ENCODE results near the gene ZNF275.
"Not testable (repeated sequence)": the region's sequence is repeated elsewhere in the genome, so short reads cannot be mapped to it uniquely, and the experiment has no call there.

Gene ZNF275

GRCh38 chrX:153388722-153389459 lies 54.9 kb downstream of the ZNF275 start:
- TF ChIP-seq CTCF (IDR thresholded peaks at IDR 0.05; ENCODE audit: extremely low read depth, insufficient read depth, missing control alignments) = no peak
- no peak for DNase-seq (ENCODE audit: low spot score)
- in situ Hi-C loops (cut with MboI; ENCODE audit: low pct_unique_long_range_greater_than_20kb, low sequenced_read_pairs, unreplicated experiment) = no loop called here

- in situ Hi-C loops (cut with MboI; ENCODE audit: low pct_unique_long_range_greater_than_20kb, low sequenced_read_pairs, unreplicated experiment); DNase-seq (ENCODE audit: low spot score): not testable (repeated sequence)
Measured at GRCh38 chrX:153389460-153389768, 55.5 kb downstream of the ZNF275 start.

- TF ChIP-seq CTCF (IDR thresholded peaks at IDR 0.05; ENCODE audit: extremely low read depth, insufficient read depth, missing control alignments) = no peak
- no peak for DNase-seq (ENCODE audit: low spot score)
- in situ Hi-C loops (cut with MboI; ENCODE audit: low pct_unique_long_range_greater_than_20kb, low sequenced_read_pairs, unreplicated experiment) = no loop called here
Measured at GRCh38 chrX:153392642-153393321, 58.8 kb downstream of the ZNF275 start.

- in situ Hi-C loops (cut with MboI; ENCODE audit: low pct_unique_long_range_greater_than_20kb, low sequenced_read_pairs, unreplicated experiment) = no loop called here
Measured at GRCh38 chrX:153394612-153395011, 60.7 kb downstream of the ZNF275 start.

GRCh38 chrX:153395613-153396319 lies 61.8 kb downstream of the ZNF275 start:
- TF ChIP-seq CTCF (IDR thresholded peaks at IDR 0.05; ENCODE audit: extremely low read depth, insufficient read depth, missing control alignments) = no peak
- in situ Hi-C loops (cut with MboI; ENCODE audit: low pct_unique_long_range_greater_than_20kb, low sequenced_read_pairs, unreplicated experiment) = no loop called here
- DNase-seq (ENCODE audit: low spot score) = no peak

More at GRCh38 chrX:153394612-153395011, 60.7 kb downstream of the ZNF275 start:
- TF ChIP-seq CTCF (IDR thresholded peaks at IDR 0.05; ENCODE audit: extremely low read depth, insufficient read depth, missing control alignments) = no peak
- no peak for DNase-seq (ENCODE audit: low spot score)

GRCh38 chrX:153396320-153397195 lies 62.6 kb downstream of the ZNF275 start:
- DNase-seq (ENCODE audit: low spot score) = no peak
- no peak for TF ChIP-seq CTCF (IDR thresholded peaks at IDR 0.05; ENCODE audit: extremely low read depth, insufficient read depth, missing control alignments)
- in situ Hi-C loops (cut with MboI; ENCODE audit: low pct_unique_long_range_greater_than_20kb, low sequenced_read_pairs, unreplicated experiment) = no loop called here

Data from GM13977 (cell line).